Thoracic aorta (tissue), 2 donors: ENCODE measurements around the gene EFR3B. TPM values are rescaled to one million over a fixed set of nuclear protein-coding genes. Genes with fewer than 3 reads are reported as not detected.

Source experiments
- ATAC-seq: fragments of 150-250 bp; one replicate; pipeline ENCODE4 v1.8.0; 2017; ENCODE audit warnings: low read depth; ENCODE audit not compliant: insufficient number of reproducible peaks, low FRiP score
- DNase-seq: peaks from one replicate; pipeline ENCODE4 v3.0.0-alpha.2; 2020; ENCODE audit warnings: low spot score
- H3K27ac ChIP-seq, 2 donors: fragments of 200-600 bp; sonication (generic); 1 replicate in 1 of 2; 2 replicates in 1 of 2; pipeline ENCODE4 v1.5.1; 2016; ENCODE audit warnings: mild to moderate bottlenecking in 2 of 2, moderate library complexity in 2 of 2
- H3K27me3 ChIP-seq: fragments of 200-600 bp; sonication (generic); replicated peaks from 2 replicates; pipeline ENCODE4 v1.6.0; 2016; ENCODE audit warnings: mild to moderate bottlenecking; ENCODE audit not compliant: insufficient read depth
- H3K36me3 ChIP-seq: fragments of 200-600 bp; sonication (generic); one replicate; pipeline ENCODE4 v1.5.1; 2016
- H3K4me1 ChIP-seq, 2 donors: fragments of 200-600 bp; sonication (generic); 1 replicate in 1 of 2; 2 replicates in 1 of 2; pipeline versions ENCODE4 v1.5.1 to v1.6.0; 2016; ENCODE audit warnings: low read depth in 2 of 2, mild to moderate bottlenecking in 1 of 2; ENCODE audit not compliant: control insufficient read depth in 1 of 2
- H3K4me3 ChIP-seq: fragments of 200-600 bp; sonication (generic); 2 replicates; pipeline ENCODE4 v1.5.1; 2016; ENCODE audit warnings: mild to moderate bottlenecking
- H3K9me3 ChIP-seq: fragments of 200-600 bp; sonication (generic); 2 replicates; pipeline ENCODE4 v1.5.1; 2016
- total RNA-seq, 2 donors: library from RNA; depleted of rRNA; stranded (reverse); fragments of >200 nt; gene quantifications; one replicate each; pipeline versions ENCODE4 v1.1.0 to v1.2.3, GENCODE V29; 2016
- TF ChIP-seq, protein P1 (sequence below): fragments of 200-600 bp; sonication (generic); IDR thresholded peaks from one replicate; pipeline ENCODE4 v1.5.1; 2019; ENCODE audit warnings: antibody characterized with exemption

The EFR3B gene
- total RNA-seq, 2 donors from 2014 or later = 0.81 to 1.4 TPM

DNA sequence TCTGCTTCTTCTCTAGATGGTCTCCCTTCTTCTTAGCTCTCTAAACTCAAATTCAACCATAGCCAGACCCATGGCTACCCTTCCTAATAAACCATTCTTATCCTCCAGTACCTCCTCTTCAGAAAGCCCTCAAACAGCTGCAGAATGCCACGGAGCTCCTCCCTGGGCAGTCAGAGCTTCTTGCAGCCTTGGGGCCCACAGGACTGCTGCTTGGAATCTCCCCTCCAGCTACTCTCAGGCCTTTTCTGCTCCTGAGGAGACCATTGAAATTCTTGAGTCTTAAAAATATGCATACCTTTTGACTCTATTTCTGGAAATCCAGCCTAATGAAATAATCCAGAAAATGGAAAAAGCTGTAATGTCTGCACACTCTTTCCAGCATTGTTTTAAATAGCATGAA lies 30.7 kb downstream of the EFR3B start:
- H3K4me1 ChIP-seq = no peaks in the 10 kb centered on the region
- TF ChIP-seq, protein P1, sequence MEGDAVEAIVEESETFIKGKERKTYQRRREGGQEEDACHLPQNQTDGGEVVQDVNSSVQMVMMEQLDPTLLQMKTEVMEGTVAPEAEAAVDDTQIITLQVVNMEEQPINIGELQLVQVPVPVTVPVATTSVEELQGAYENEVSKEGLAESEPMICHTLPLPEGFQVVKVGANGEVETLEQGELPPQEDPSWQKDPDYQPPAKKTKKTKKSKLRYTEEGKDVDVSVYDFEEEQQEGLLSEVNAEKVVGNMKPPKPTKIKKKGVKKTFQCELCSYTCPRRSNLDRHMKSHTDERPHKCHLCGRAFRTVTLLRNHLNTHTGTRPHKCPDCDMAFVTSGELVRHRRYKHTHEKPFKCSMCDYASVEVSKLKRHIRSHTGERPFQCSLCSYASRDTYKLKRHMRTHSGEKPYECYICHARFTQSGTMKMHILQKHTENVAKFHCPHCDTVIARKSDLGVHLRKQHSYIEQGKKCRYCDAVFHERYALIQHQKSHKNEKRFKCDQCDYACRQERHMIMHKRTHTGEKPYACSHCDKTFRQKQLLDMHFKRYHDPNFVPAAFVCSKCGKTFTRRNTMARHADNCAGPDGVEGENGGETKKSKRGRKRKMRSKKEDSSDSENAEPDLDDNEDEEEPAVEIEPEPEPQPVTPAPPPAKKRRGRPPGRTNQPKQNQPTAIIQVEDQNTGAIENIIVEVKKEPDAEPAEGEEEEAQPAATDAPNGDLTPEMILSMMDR = no peak
- no peak for ATAC-seq
- H3K27ac ChIP-seq = no peak overlapping the region
- H3K36me3 ChIP-seq = no peaks in the 10 kb centered on the region
- H3K4me3 ChIP-seq = no peak overlapping the region
- H3K27me3 ChIP-seq = no peaks in the 10 kb centered on the region
- no peaks in the 10 kb centered on the region for H3K9me3 ChIP-seq
- DNase-seq = no peak

DNA sequence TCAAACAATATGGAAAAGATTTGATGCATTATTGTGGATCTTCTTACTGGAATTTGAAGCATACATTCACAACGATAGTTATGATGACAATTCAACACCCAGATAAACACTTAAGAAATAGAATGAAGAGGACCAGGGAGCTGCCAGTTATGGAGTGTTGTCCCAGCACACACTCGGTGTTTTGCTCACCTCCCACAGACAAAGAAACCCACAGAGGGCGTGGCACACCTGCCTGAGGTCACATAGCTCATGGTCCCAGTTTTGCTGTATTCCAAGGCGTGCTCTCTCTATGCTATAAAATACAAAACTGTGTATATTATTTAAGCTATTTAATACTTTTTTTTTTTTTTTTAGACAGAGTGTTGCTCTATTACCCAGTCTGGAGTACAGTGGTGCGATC lies 31.1 kb downstream of the EFR3B start:
- no peaks in the 10 kb centered on the region for H3K36me3 ChIP-seq
- ATAC-seq (no peak), DNase-seq (no peak)
- no peak overlapping the region for H3K27ac ChIP-seq
- H3K27me3 ChIP-seq = no peaks in the 10 kb centered on the region
- TF ChIP-seq, protein P1 = no peak
- H3K9me3 ChIP-seq = no peaks in the 10 kb centered on the region
- H3K4me3 ChIP-seq = no peak overlapping the region
- H3K4me1 ChIP-seq = peaks cover under 1 to 3% of the 10 kb centered on the region in 2 donors

DNA sequence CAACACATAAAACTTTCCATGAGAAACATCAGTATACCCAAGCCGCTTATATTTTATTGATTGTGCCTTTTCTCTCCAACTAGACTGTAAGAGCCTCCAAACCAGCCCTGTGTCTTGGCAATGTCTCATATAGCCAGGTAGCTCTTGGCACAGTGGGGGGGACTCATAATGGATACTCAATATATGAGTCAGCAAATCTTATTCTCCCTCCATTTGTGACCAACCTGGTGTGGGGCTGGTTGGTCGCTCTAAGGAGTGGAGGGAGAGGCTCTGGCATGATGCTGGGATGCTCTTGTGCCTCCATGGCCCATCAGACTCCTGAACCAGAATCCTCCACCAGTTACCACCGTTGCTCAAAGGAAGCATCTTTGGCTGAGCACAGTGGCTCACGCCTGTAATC lies 32.0 kb downstream of the EFR3B start:
- Histone ChIP-seq H3K9me3 (no peaks in the 10 kb centered on the region), H3K4me3 (no peak overlapping the region), H3K36me3 (no peaks in the 10 kb centered on the region), H3K4me1 (peaks cover 6 to 11% of the 10 kb centered on the region in 2 donors), H3K27me3 (no peaks in the 10 kb centered on the region), H3K27ac (no peak overlapping the region)
- DNase-seq (no peak), ATAC-seq (no peak)
- TF ChIP-seq, protein P1 = no peak

DNA sequence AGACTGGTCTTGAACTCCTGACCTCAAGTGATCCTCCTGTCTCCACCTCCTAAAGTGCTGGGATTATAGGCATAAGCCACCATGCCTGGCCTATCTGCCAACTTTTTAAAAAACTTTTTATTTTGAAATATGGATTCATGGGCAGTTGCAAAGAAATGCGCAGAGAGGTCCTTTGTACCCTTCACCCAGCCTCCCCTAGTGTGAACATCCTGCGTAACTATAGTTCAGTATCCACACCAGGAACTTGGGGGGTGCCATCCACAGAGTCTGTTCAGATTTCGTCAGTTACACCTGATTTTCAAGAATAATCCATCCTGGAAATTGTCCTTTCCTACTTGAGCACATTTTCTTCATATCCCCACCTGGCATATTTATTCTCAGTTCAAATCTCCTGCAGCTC lies 33.0 kb downstream of the EFR3B start:
- TF ChIP-seq, protein P1 = no peak
- no peak overlapping the region for H3K4me3 ChIP-seq
- DNase-seq = no peak
- no peaks in the 10 kb centered on the region for H3K27me3 ChIP-seq
- no peaks in the 10 kb centered on the region for H3K9me3 ChIP-seq
- no peak overlapping the region for H3K27ac ChIP-seq
- no peak for ATAC-seq
- peaks cover 6 to 11% of the 10 kb centered on the region in 2 donors for H3K4me1 ChIP-seq
- no peaks in the 10 kb centered on the region for H3K36me3 ChIP-seq

DNA sequence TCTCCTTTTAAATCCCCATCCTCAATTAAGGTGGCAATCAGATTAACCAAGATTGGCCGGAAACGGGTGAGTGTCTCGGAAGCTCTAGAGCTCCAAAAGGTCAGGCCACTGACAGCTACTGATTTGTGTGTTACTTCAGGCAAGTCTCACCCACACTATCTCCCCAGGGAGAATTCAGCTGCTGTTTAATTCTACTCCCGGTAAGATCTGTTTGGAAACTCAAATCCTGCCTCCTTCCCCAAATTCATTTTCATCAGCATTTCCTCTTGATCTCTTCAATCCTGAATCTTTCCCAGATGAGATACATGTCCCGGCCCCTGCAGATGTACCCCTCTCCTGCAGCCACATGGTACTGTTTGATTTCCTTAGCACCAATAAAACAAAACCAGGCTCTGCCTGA lies 34.9 kb downstream of the EFR3B start:
- ATAC-seq (no peak), DNase-seq (no peak)
- Histone ChIP-seq H3K27ac (no peak overlapping the region), H3K27me3 (no peaks in the 10 kb centered on the region), H3K36me3 (no peaks in the 10 kb centered on the region), H3K9me3 (no peaks in the 10 kb centered on the region), H3K4me1 (peaks cover 6 to 11% of the 10 kb centered on the region in 2 donors), H3K4me3 (no peak overlapping the region)
- TF ChIP-seq, protein P1 = no peak
